SK-N-SH (cell line): ENCODE data around the gene MBNL2. TPM values are rescaled to one million over a fixed set of nuclear protein-coding genes. Genes with fewer than 3 reads are reported as not detected.

Experiments used
- CTCF ChIA-PET: fragments of 300-600, 350-600 bp; formaldehyde crosslinking; extraction: SDS; loops from one replicate; lab custom pipeline; 2021; lab: Yijun Ruan, JAX
- POLR2A ChIA-PET: fragments of 350-600 bp; sonication (Branson Sonifier 250); formaldehyde crosslinking; extraction: SDS; loops from one replicate; lab custom pipeline; 2020; ENCODE audit warnings: antibody characterized with exemption, inconsistent platforms; lab: Yijun Ruan, JAX
- DNase-seq: peaks from one replicate; pipeline ENCODE4 v3.0.0; 2012
- H2AFZ ChIP-seq: fragments of 200-600 bp; sonication (generic); 2 replicates; pipeline ENCODE4 v1.8.1; 2016; ENCODE audit warnings: antibody characterized with exemption, mild to moderate bottlenecking, low read depth
- H3F3A ChIP-seq: fragments of 200-600 bp; sonication (generic); replicated peaks from 2 replicates; pipeline ENCODE3; 2016; ENCODE audit warnings: antibody characterized with exemption, mild to moderate bottlenecking; ENCODE audit not compliant: insufficient read depth
- H3K27ac ChIP-seq, 2 experiments: fragments of 200-500 bp in 1 of 2; fragments of 200-600 bp in 1 of 2; sonication (Bioruptor generic) in 1 of 2; sonication (generic), shearing (Covaris generic) in 1 of 2; 2 replicates each; pipeline versions ENCODE4 v1.5.1 to v1.6.1; 2014 to 2016; ENCODE audit warnings: low read depth in 2 of 2, inconsistent platforms in 1 of 2, low read length in 1 of 2, mild to moderate bottlenecking in 1 of 2, mixed read lengths in 1 of 2
- H3K27me3 ChIP-seq: fragments of 200-600 bp; sonication (generic), shearing (Covaris generic); 2 replicates; pipeline ENCODE4 v1.6.1; 2016; ENCODE audit warnings: mixed run types; ENCODE audit not compliant: insufficient read depth
- H3K36me3 ChIP-seq, 2 experiments: fragments of 200-500 bp in 1 of 2; fragments of 200-600 bp in 1 of 2; sonication (Bioruptor generic) in 1 of 2; sonication (generic) in 1 of 2; replicated peaks in 1 of 2; 2 replicates each; pipeline versions ENCODE3 to v1.5.1; 2014 to 2016; ENCODE audit warnings: low read length in 1 of 2, mild to moderate bottlenecking in 1 of 2; ENCODE audit not compliant: insufficient read depth in 2 of 2, control insufficient read depth in 1 of 2
- H3K4me1 ChIP-seq, 2 experiments: fragments of 200-500 bp in 1 of 2; fragments of 200-600 bp in 1 of 2; sonication (Bioruptor generic) in 1 of 2; sonication (generic), shearing (Covaris generic) in 1 of 2; 2 replicates each; pipeline versions ENCODE4 v1.5.1 to v1.6.1; 2014 to 2016; ENCODE audit warnings: low read depth in 1 of 2, low read length in 1 of 2, mixed run types in 1 of 2; ENCODE audit not compliant: insufficient read depth in 2 of 2, control insufficient read depth in 1 of 2
- H3K4me2 ChIP-seq: fragments of 200-600 bp; sonication (generic), shearing (Covaris generic); 2 replicates; pipeline ENCODE4 v1.6.1; 2017; ENCODE audit warnings: mixed run types
- H3K4me3 ChIP-seq, 2 experiments: fragments of 200-500 bp in 1 of 2; fragments of 200-600 bp in 1 of 2; sonication (Bioruptor generic) in 1 of 2; sonication (generic), shearing (Covaris generic) in 1 of 2; 2 replicates each; pipeline versions ENCODE4 v1.5.1 to v1.8.1; 2014 to 2016; ENCODE audit warnings: low read depth in 2 of 2, inconsistent platforms in 1 of 2, low read length in 1 of 2, mild to moderate bottlenecking in 1 of 2, mixed read lengths in 1 of 2, moderate library complexity in 1 of 2
- H3K79me2 ChIP-seq: fragments of 200-600 bp; sonication (generic); 2 replicates; pipeline ENCODE4 v1.8.1; 2017; ENCODE audit warnings: mild to moderate bottlenecking; ENCODE audit not compliant: insufficient read depth
- H3K9ac ChIP-seq: fragments of 200-600 bp; sonication (generic); 2 replicates; pipeline ENCODE4 v1.6.1; 2017; ENCODE audit warnings: mixed run types
- H3K9me2 ChIP-seq: fragments of 200-600 bp; sonication (generic); 2 replicates; pipeline ENCODE4 v1.6.1; 2017; ENCODE audit warnings: mixed run types
- H3K9me3 ChIP-seq: fragments of 200-600 bp; sonication (generic); 2 replicates; pipeline ENCODE4 v1.6.1; 2017; ENCODE audit warnings: mixed run types, mild to moderate bottlenecking, moderate library complexity
- H4K20me1 ChIP-seq: fragments of 200-600 bp; sonication (generic); 2 replicates; pipeline ENCODE4 v1.6.1; 2017; ENCODE audit warnings: mild to moderate bottlenecking, mixed run types; ENCODE audit not compliant: insufficient read depth
- EP300 ChIP-seq, 2 experiments: IDR thresholded peaks; 2 replicates each; pipeline versions ENCODE4 v1.4.0 to v1.6.1; 2012; ENCODE audit warnings: borderline replicate concordance in 1 of 2, low read depth in 1 of 2, low read length in 1 of 2
- FOSL2 ChIP-seq: IDR thresholded peaks from 2 replicates; pipeline ENCODE4 v1.4.0; 2012; ENCODE audit warnings: low read depth, mild to moderate bottlenecking, moderate library complexity, borderline replicate concordance
- GATA2 ChIP-seq: sonication (generic); formaldehyde crosslinking; IDR thresholded peaks from 2 replicates; pipeline ENCODE4 v1.5.0; 2020; ENCODE audit warnings: mild to moderate bottlenecking, missing genetic modification reagents
- JUND ChIP-seq: IDR thresholded peaks from 2 replicates; pipeline ENCODE4 v1.4.0; 2012
- MXI1 ChIP-seq: IDR thresholded peaks from 2 replicates; pipeline ENCODE4 v1.6.1; 2012; ENCODE audit warnings: mild to moderate bottlenecking, low read depth, low read length, improper control_type of control experiment
- NRF1 ChIP-seq: IDR thresholded peaks from 2 replicates; pipeline ENCODE4 v1.6.1; 2012; ENCODE audit warnings: low read depth, mild to moderate bottlenecking, low read length
- RCOR1 ChIP-seq: fragments of 150-350 bp; IDR thresholded peaks from 2 replicates; pipeline ENCODE4 v1.6.1; 2017; ENCODE audit warnings: antibody characterized with exemption, low read length
- RXRA ChIP-seq: IDR thresholded peaks from 2 replicates; pipeline ENCODE4 v1.4.0; 2012; ENCODE audit warnings: low read depth, mild to moderate bottlenecking, borderline replicate concordance
- SMC3 ChIP-seq: IDR thresholded peaks from 2 replicates; pipeline ENCODE4 v1.6.1; 2012; ENCODE audit warnings: low read depth, low read length, improper control_type of control experiment
- TAF1 ChIP-seq: IDR thresholded peaks from 2 replicates; pipeline ENCODE4 v1.6.1; 2012; ENCODE audit warnings: low read depth, mild to moderate bottlenecking, low read length, moderate library complexity, borderline replicate concordance
- WGBS: methylation state at CpG from one replicate; pipeline ENCODE4 v1.1.6; 2017; ENCODE audit warnings: low lambda C conversion rate; 5-methylcytosine and 5-hydroxymethylcytosine counted together
- polyA plus RNA-seq, 3 experiments: library from polyadenylated mRNA; depleted of rRNA; stranded (reverse); fragments of >200 nt; gene quantifications; 2 replicates each; pipeline ENCODE4 v1.2.3, GENCODE V29; 2012
- TF ChIP-seq, protein P1 (sequence below): fragments of 150-350 bp; IDR thresholded peaks from 2 replicates; pipeline ENCODE4 v1.6.1; 2016; ENCODE audit warnings: mild to moderate bottlenecking, low read depth, low read length
- TF ChIP-seq, protein P2 (sequence below): IDR thresholded peaks from 2 replicates; pipeline ENCODE4 v1.6.1; 2012; ENCODE audit warnings: mild to moderate bottlenecking, low read depth, low read length, moderate library complexity
- TF ChIP-seq, protein P3 (sequence below): IDR thresholded peaks from 2 replicates; pipeline ENCODE4 v1.4.0; 2012; ENCODE audit warnings: low read depth, borderline replicate concordance

The MBNL2 gene
- polyA plus RNA-seq, 1 of the 3 experiments (the other 2 are of a cell fraction) = 24.5 TPM

DNA sequence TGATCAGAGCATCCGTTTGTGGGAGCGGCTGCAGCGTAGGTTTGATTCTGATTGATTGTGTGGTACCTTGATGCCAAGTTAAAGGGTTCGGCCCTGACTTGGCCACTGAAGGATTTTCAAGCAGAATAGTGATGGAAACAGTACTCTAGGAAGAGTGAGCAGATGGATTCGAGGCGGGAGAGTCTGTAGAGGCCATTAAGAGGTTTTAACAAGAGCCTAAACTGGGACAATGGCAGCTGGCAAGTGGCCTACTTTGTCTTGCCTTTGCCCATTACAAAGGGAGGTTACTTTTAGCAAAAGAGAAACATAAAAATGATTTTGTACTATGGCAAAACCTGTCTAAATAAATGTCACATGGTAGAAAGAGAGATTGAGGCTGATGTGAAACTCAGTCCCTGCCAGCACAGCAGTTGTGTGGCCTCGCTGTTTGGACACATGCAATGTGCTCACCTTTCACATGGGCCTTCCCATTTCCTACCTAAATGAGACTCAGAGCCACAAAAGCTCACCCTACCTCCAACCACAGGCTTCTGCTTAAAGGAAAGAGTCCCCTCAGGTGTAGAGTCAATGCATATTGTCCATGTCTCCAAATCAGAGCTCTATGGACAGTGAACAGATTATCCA, 149.5 kb downstream of the MBNL2 start:
- no peaks in the 10 kb centered on the region for H3K9me2 ChIP-seq
- POLR2A ChIA-PET = no interaction called here
- CTCF ChIA-PET = interaction anchor here (1.2 to 18.2 kb wide), 2 partner anchors 12 to 261 kb away, joined by 11 to 222 read pairs; no protein-coding TSS in a partner anchor
- no peak overlapping the region for H3K4me3 ChIP-seq
- no peak overlapping the region for H2AFZ ChIP-seq
- WGBS = over 99% methylated on average over 7 of the region's 7 CpGs
- H3K9me3 ChIP-seq = no peaks in the 10 kb centered on the region
- no peaks in the 10 kb centered on the region; a peak in 1 of 4 replicates for H3K4me1 ChIP-seq
- H3K4me2 ChIP-seq = no peak overlapping the region
- H4K20me1 ChIP-seq = peaks cover 6% of the 10 kb centered on the region; the same call in 1 of the 2 replicates
- no peak overlapping the region; a peak in 1 of 4 replicates for H3K27ac ChIP-seq
- no peak overlapping the region for H3K9ac ChIP-seq
- H3K36me3 ChIP-seq = peaks cover 69 to 79% of the 10 kb centered on the region in 2 experiments
- H3K79me2 ChIP-seq = peaks cover 40% of the 10 kb centered on the region
- H3K27me3 ChIP-seq = no peaks in the 10 kb centered on the region
- peaks cover 13% of the 10 kb centered on the region for H3F3A ChIP-seq
- TF ChIP-seq NRF1 (no peak), GATA2 (CRISPR knock-in tag) (no peak), TAF1 (no peak), FOSL2 (no peak), MXI1 (no peak), RCOR1 (no peak)
- TF ChIP-seq, protein P1, sequence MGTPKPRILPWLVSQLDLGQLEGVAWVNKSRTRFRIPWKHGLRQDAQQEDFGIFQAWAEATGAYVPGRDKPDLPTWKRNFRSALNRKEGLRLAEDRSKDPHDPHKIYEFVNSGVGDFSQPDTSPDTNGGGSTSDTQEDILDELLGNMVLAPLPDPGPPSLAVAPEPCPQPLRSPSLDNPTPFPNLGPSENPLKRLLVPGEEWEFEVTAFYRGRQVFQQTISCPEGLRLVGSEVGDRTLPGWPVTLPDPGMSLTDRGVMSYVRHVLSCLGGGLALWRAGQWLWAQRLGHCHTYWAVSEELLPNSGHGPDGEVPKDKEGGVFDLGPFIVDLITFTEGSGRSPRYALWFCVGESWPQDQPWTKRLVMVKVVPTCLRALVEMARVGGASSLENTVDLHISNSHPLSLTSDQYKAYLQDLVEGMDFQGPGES = no peak
- DNase-seq = no peak

DNA sequence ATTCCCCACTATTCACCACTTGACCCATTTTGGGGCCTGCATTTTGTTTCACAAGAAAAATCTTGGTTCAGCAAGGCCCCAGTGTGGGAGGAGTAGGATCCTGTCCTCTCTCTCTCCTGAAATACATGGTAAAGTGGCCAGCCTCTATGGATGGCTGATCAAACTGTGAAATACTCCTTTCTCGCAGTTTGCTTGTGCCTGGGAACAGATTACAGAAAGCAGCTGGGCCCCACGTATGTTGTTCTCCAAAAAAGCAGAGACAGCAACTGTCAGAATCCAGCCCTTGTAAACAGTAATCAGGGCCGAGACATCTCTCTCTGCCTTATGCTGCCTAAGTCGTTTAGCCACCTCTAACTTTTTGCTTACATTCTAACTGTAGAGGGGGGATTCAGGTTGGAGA, 150.8 kb downstream of the MBNL2 start:
- peaks cover 69 to 75% of the 10 kb centered on the region in 2 experiments for H3K36me3 ChIP-seq
- H3K27ac ChIP-seq = no peak overlapping the region; a peak in 1 of 4 replicates
- no peak overlapping the region for H3K4me3 ChIP-seq
- H4K20me1 ChIP-seq = 0 out of 2 replicates have a peak, but pooled peaks cover 3% of the 10 kb centered on the region
- H3K9me3 ChIP-seq = no peaks in the 10 kb centered on the region
- H2AFZ ChIP-seq = no peak overlapping the region
- no peaks in the 10 kb centered on the region; a peak in 1 of 4 replicates for H3K4me1 ChIP-seq
- no peak overlapping the region for H3K4me2 ChIP-seq
- no peak overlapping the region for H3K9ac ChIP-seq
- ChIA-PET POLR2A (no interaction called here), CTCF (interaction anchor here (2.0 to 18.2 kb wide), 2 partner anchors 262 to 287 kb away, joined by 4 to 222 read pairs; no protein-coding TSS in a partner anchor)
- H3F3A ChIP-seq = peaks cover 7% of the 10 kb centered on the region
- DNase-seq = no peak
- TF ChIP-seq SMC3 (no peak), EP300 (IDR thresholded peaks at IDR 0.05; ENCODE audit: borderline replicate concordance in 1 of 2, low read depth in 1 of 2, low read length in 1 of 2) (no peak), RXRA (no peak), JUND (no peak)
- TF ChIP-seq, protein P2, sequence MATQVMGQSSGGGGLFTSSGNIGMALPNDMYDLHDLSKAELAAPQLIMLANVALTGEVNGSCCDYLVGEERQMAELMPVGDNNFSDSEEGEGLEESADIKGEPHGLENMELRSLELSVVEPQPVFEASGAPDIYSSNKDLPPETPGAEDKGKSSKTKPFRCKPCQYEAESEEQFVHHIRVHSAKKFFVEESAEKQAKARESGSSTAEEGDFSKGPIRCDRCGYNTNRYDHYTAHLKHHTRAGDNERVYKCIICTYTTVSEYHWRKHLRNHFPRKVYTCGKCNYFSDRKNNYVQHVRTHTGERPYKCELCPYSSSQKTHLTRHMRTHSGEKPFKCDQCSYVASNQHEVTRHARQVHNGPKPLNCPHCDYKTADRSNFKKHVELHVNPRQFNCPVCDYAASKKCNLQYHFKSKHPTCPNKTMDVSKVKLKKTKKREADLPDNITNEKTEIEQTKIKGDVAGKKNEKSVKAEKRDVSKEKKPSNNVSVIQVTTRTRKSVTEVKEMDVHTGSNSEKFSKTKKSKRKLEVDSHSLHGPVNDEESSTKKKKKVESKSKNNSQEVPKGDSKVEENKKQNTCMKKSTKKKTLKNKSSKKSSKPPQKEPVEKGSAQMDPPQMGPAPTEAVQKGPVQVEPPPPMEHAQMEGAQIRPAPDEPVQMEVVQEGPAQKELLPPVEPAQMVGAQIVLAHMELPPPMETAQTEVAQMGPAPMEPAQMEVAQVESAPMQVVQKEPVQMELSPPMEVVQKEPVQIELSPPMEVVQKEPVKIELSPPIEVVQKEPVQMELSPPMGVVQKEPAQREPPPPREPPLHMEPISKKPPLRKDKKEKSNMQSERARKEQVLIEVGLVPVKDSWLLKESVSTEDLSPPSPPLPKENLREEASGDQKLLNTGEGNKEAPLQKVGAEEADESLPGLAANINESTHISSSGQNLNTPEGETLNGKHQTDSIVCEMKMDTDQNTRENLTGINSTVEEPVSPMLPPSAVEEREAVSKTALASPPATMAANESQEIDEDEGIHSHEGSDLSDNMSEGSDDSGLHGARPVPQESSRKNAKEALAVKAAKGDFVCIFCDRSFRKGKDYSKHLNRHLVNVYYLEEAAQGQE = no peak
- TF ChIP-seq, protein P3, sequence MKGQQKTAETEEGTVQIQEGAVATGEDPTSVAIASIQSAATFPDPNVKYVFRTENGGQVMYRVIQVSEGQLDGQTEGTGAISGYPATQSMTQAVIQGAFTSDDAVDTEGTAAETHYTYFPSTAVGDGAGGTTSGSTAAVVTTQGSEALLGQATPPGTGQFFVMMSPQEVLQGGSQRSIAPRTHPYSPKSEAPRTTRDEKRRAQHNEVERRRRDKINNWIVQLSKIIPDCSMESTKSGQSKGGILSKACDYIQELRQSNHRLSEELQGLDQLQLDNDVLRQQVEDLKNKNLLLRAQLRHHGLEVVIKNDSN = no peak
- H3K27me3 ChIP-seq = no peaks in the 10 kb centered on the region
- H3K9me2 ChIP-seq = no peaks in the 10 kb centered on the region
- WGBS = 91% methylated on average over 4 of the region's 4 CpGs
- peaks cover 33% of the 10 kb centered on the region; the same call in 1 of the 2 replicates for H3K79me2 ChIP-seq
